NCI-H1694 (cell line): Measurements from ENCODE around the gene ASPG.
"Not testable (repeated sequence)": the region's sequence is repeated elsewhere in the genome, so short reads cannot be mapped to it uniquely, and the experiment has no call there.

Source experiments
- DNase-seq: peaks from one replicate; lab custom pipeline; 2025; lab: John Stamatoyannopoulos, UW

Gene ASPG

DNA sequence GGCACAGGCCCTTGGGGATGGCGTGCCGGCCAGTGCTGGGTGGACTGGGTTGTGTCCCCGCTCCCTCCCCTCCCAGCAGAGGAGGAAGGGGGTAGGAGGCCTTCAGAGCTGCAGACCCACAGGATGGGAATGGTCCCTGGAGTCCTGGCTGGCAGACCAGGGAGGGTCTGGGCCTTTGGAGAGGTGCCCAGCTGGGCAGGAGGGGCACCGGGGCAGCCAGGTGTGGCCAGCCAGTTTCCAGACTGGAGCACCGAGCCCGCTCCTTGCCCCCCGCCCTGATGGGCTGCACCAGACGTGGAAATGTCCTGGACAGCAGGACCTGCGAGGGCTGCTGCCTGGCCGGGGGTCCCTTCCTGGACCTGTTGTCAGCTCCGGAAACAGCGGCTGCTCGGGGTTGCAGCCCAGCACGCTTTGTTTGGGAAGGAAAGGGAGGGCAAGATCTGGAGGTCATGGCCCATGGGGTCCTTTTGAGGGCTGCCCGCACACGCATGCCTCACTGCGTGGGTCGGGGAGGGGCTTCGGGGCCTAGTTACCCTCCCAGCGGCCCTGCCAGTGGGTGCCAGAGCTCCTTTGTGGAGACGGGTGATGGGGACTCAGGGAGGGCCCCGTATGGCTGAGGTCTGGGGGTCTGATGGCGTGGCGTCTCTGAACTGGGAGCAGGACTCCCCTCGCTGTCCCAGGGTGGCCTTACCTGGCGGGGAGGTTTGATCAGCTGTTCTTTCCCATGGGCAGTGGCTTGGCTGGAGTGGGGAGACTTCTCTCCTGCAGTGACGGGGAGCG, 62.0 kb downstream of the ASPG start:
- no peak for DNase-seq

DNA sequence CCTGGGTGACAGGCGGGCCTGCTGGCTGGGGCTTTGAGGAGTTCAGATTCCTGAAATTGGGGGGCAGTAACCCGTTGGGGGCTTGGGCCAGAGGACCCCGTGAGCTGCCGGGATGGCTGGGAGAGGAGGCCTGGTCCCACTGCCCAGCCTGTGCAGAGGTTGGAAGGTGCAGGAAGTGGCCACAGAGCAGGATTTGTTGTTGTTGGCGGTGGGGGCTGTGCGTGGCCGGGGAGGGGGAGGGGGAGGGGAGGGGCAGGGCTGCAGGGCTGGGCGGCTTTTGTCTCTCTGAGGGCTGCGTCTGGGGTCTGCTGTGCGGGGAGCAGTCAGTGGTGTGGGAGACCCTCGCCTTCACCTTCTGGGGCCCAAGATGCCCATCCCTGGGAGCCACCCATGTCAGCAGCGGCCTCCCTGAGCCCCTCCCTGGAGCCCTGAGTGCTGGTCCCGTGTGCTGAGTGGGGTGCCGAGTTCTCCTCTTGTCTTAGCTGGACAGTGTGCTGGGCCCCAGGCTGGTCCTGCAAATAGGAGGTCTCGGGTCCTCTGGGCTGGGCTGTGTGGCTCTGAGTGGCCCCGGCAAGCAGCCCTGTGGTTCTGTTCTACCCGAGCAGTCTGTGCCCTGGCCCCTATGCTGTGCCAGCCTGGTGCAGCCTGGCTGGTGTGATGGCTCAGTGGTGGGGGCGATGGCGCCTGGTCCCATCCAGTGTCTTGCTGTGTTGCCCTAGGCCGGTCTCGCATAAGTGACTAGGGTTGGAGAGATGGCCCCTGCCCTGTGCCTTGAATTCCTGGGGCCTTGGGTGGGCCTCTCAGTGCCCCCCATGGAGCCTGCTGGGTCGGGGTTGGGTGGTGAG, 63.2 kb downstream of the ASPG start:
- no peak for DNase-seq

DNA sequence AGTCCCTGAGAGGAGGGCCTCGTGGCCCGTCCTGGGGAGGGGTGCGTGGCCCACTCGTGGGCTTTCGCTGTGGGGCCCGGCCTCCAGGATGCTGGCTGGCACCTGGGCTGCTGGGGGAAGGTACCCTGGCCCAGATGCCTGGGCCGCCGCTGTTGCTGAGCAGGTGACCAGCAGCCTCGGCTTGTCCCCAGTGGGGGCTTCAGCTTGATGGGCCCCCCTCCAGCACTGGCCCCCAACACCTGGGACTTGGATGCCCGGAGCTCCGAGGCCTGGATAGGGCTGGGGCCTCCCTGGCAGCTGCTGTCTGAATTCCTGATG, 63.7 kb downstream of the ASPG start:
- DNase-seq = no peak

DNA sequence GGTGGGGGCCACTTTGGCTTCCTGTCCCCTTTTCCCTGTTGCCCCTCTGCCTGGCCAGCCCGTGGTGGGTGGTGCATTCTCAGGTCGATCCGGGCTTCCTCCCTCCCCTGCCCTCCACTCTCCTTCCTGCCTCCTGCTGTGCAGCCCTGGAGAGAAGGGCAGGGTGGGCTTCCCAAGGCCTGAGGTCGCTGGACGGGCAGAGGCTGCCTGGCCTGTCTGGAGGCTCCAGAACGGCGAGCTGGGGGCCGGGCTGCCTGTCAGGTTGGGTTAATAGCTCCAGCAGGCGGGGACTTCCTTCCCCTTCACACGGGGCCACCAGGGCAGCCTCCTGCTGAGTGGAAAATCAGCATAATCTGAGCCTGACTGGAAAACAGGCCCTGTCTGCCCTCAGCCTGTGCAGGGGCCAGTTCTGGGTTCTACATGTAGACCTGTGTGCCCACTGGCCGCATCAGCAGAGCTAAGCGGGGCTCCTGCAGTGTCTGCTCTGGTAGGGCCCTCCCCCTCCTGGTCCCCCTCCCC, 64.2 kb downstream of the ASPG start:
- peak; percentile 17 for DNase-seq

DNA sequence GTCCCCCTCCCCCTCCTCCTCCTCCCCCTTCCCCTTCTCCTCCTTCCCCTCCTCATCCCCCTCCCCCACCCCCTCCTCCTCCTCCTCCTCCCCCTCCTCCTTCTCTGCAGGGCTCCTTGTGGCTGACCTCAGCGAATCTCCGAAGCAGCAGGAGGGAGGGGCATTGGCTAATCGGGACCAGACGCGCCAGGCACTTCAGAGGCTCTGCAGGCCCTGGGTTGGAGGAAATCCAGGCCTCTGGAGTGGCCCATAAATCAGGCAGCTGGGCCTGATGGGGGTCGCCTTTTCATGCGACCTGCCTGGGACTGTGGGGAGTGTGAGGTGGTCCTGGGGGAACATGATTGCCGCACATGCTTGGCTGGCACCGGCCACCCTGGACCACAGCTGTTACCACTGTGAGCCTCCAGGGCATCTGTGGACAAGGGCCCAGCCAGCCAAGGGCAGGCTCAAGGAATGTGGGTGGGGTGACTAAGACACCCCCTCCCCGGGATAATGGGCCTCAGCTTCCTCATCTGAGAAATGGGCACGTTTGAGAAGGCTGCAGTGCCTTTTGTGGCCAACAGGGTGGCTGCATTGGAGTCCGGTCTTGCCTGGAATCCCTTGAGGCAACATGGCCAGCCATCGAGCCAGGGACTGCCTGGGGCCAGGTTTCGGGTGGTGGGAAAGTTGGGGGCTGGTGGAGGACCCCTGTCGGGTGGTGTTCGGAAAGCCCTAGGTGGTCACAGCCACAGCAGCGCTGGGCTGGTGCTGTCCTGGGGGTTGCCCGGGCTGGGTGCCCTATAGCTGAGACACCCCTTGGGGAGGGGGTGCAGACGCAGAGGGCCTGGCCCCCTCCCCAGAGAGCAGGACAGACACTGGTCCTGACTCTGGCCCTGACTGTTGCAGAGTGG, 64.9 kb downstream of the ASPG start:
- DNase-seq = peak; percentile 33

DNA sequence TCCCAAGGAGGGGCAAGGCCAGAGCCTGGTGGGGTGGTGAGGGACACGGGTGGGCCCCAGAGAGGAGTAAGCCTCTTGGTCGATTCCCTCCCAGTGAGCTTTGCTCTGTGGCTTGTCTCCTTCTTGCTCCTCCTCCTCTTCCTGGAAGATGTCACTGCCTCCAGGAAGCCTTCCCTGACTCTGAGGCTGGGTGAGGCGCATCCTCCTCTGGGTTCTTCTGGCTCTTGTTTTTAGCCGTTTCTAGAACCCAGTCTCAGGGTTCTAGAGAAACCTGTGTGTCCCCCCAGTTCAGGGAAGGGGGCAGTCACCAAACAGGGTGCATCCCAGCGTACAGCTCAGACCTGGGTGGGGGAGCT, 65.5 kb downstream of the ASPG start:
- DNase-seq = no peak

DNA sequence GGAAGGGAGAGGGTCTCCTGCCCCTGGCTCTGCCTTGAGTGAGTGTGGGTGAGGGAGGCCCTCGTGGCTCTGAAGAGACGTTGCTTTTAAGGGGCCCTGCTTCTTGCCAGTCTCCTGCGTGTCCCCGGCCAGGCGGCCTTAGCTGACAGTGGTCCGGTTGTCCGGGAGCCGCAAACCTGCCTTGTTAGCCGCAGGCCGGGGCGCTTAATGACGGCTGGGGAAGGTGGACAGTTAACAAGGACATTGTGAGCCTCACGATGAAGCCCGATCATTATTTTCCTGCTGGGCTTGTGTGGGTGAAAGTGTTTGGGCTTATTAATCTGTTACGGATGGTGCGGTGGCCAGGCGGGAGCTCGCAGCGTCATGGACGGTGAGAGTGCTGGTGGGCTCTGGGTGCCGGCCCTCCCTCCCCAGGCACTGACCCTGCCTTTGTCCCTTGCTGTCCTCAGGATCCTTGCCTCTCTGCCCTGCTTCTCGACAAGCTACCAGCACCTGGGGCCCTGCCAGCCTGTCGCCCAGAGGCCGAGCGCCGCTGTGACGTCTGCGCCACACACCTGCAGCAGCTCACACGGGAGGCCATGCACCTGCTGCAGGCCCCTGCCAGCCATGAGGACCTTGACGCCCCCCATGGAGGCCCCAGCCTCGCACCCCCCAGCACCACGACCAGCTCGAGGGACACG, 66.2 kb downstream of the ASPG start:
- DNase-seq = no peak

DNA sequence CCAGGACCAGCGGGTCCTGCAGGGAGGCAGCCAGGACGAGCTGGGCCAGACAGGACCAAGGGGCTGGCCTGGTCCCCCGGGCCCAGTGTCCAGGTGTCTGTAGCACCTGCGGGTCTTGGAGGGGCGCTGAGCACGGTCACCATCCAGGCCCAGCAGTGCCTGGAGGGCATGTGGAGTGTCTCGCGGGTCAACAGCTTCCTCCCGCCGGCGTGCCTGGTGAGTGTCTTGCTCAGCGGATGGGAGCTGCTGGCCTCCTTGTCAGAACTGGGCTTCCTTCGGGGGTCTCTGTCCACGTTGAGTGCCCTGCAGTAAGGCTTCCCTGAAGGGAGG, 66.7 kb downstream of the ASPG start:
- DNase-seq = no peak

DNA sequence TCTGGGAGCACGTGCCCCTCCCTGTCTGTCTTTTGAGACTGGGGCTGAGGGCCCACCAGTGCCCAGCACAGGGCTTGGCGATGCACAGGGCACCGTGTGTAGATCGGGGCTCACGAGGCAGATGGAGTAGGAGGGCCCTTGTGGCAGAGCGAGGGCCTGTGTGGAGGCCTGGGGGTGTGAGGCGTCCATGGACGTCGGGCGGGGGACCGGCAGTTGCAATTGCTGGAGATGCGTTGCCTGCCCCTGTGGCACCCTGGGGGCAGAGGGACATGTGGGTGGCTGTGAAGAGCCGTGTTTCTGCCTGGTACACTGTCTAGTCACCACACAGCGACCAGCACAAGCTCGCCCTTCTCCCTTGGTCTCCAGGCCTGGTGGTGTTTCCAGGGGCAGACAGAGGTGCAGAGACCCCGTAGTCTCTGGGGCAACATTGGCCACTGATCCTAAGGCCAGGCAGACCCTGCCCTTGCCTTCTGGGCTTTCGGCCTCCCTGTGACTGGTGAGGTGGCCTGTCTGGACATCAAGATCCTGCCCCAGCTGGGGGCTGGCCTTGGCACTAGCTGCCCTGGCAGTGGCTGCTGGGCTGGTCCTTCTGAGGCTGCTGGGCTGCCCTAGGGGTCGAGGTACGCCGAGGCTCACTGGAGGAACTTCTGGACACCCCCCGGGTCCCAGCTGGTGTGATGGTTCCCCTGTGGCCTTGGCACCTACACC, 67.3 kb downstream of the ASPG start:
- DNase-seq = no peak

DNA sequence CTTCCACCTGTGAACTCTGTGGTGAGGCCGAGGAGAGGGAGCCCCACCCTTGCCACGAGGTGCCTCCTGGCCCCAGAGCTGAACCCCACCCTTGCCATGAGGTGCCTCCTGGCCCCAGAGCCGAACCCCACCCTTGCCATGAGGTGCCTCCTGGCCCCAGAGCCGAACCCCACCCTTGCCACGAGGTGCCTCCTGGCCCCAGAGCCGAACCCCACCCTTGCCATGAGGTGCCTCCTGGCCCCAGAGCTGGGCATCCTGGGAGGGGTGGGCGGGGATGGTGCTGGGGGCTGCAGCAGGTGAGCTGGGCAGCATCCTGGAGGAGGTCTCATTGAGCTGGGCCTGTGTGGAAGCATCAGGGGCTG, 67.9 kb downstream of the ASPG start:
- not testable (repeated sequence) for DNase-seq

DNA sequence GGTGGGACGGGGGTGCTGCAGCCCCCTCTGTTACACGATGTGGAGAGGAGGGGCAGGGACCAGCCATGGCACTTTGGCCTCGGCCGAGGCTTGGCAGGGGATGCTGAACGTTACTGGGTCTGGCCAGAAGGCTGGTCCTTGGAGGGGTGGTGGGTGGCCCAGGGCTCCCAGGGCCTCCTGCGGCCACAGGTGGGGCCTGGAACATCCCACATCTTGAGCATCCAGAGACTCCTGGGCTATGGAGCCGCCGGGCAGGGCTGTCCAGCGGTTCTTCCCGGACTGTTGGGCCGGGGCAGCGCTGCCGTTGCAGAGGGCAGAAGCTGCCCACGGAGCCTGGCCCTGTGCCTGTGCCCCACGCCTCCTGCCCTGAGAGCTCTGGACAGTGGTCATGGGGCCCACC, 68.7 kb downstream of the ASPG start:
- DNase-seq = no peak

DNA sequence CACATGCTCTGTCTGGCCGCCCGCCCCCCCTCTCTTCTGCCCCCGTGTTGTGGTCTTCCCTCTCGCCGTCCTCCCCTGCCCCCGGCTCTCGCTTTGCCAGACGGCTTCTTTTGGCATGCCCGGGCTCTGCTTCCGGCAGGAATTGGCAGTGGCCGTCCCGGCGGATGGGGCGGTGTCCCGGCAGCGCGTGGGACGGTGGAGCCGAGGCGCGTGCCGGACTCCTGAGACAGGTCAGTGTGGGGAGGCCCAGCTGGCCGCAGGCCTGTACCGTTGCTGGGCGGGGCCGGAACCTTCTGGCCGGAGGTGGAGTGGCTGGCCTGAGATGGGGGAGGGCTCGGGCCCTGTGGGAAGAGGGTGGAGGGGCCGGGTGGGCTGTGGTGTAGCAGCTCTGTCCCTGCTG, 70.0 kb downstream of the ASPG start:
- DNase-seq = no peak

DNA sequence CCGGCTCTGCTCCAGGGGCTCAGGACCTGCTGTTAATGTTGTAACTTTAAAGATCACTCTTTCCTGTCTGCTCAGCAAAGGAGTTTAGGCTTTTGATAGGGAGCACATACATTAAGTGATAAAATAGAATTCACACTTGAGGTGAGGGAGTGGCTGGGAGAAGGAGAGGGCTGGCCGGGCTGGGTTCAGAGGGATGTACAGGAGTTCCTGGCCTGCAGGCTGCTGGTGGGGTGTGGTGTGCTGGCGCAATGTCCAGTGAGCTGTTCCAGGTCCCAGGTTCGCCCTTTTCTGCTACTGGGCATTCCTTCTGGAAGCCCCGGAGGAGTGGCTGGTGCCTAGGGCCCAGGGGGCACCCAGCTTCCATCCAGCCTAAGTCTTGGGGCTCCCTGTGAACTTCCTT, 70.6 kb downstream of the ASPG start:
- no peak for DNase-seq

DNA sequence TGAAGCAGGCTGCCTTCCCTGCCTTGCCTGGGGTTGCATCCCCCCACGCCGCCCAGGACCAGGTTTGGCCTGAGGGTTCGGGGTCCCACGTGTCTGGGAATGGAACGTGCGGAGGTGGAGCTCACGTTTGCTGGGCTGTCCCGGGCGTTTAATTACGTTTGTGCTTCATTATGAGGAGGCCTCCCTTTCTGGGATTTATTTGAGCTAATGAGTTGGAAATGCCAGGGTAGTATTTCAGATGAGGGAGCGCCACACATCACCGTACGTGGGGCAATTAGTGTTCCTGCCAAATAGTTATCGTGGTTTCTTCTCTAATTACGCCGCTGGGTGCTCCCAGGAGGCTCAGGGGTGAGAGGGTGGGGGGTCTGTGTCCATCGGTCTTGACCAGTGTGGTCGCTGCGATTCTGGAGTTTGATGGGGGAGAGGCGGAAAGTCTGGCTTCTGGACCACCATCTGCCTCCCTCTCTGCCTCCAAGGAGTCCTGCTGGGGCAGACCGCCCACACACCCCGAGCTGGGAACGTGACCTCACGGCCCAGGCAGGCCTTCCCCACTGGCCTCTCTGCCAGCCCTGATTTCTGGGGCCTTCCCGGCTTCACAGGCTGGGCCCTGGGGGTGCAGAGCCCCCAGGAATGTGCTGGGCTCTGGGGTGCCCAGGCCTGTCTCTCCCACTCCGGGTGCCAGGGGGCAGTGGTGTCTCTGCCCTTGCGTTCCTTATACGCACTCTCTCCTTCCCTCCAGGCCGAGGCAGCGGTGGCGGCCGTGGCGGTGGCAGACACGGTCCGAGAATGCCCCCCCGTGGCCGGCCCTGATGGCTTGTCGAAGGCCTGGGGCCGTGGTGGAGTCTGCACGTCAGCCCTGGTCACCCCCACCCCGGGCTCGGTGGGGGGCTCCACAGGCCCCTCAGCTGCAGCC, 71.8 kb downstream of the ASPG start:
- peak; percentile 41 for DNase-seq

DNA sequence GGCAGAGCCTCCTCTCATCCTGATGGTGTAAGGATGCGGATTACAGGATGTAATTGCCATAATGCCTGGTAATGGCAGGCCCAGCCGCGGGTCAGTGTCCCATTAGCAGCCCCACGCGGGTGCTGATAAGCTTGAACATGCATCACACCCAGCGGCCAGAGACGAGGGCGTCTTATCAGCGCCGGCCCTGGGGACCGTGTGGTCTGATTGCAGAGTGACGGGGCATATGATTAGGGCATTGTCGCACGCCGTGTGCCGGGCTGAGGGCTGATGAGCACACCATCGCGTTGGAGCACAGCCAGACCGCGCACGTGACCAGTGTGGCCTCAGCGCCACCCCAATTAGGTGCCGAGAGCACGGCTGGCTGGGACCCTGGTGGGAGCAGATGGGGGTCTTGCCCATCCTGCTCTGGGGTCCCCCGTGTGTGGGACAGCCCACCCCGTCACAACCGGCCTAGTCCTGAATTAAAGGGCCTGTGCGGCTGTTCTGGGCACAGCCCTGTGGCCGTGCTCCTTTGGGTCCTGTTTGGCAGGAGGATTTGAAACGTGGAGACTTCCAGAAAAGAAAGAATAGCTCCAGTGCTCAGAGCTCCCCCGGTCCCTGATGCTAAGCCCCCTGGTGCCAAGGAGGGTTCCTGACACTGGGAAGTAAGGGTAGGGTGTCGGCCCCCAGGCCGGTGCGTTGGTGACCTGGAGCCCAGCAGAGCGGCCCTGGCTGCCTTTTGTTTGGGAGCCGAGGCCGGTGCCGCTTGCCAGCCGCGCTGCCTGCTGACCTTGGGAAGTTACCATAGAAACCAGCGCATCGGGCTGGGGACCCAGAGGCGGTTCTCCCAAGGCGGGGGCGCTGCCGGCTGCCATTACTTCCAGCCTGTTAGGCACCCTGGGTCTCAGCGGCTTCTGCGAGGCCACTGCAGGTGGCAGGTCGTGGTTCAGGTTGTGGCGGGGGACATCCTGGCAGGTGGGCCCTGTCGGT, 73.6 kb downstream of the ASPG start:
- no peak for DNase-seq

DNA sequence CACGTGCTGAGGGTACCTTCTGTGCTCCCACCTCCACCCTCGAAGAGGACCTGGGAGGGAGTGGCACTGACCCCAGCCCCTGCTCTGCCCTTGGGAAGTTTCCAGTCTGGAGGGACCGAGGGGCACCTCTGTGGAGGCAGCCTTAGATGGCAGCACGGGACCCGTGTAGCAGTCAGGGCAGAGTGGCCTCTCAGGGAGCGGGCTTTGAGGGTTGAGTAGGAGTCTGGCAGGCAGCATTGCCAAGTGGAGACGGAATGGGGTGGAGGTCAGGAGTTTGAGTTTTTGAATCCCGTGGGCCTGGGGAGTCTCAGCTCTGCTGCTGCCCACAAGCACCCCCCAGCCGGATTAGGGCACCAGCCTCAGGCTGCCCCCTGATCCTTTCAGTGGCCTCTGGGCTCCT, 74.5 kb downstream of the ASPG start:
- no peak for DNase-seq

DNA sequence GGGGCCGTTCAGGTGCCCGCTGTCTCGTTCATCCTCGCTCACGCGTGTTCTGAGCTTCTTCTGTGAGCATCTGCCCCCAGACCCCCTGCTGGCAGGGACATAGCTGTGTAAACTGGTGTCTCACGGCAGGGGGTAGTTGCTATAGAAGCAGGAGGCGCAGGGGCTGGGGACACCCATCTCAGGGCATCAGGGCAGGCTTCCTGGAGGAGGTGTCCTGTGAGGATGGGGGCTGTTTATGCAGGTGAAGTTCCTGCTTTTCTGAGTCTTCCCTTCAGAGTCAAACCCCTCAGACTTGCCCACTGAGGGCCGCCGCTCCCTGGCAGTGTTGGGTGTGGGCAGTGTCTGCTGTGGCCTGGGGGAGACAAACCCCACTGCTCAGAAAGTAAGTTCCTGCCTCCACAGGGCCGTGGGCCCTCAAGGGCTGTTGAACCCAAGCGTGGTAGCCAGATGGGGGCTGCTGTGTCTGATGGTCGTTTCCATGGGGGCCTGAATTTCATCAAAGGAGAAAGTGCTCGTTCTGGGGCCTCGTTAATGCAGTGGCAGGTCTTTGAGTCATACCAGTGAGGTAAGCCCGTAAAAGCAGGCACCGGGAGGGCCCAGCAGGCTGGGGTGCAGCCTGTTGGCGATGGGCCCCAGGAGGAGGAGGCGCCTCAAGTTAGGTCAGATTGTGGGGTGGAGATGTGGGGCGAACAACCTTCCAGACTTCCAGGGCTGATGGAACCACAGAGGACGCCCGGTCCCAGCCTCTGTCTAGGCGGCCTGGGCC, 76.3 kb downstream of the ASPG start:
- DNase-seq = peak; percentile 32

DNA sequence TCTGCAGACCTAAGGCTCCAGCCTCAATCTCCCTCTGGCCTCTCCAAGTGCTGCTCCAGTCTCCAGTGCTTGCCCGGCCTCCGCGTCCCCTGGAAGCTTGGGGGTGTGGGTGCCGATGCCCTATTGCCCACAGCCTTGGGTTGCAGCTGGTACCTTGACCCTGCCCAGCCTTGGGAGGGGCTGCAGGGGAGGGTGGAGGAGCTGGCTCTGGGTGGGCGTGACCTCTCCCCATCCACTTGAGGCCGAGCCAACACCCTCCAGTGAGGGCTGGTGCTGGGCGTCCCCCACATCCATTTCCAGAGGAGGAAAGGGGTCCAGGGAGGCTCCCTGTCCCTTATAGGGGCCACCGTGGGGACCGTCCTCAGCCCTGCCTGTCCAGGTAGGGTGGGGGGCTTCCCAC, 77.0 kb downstream of the ASPG start:
- DNase-seq = no peak
